NCI-H1417 (cell line): ENCODE data around the gene VASP.
A peak's percentile ranks its signal among the peaks of the same experiment; 100 is the strongest.
"Not testable (repeated sequence)": the region's sequence is repeated elsewhere in the genome, so short reads cannot be mapped to it uniquely, and the experiment has no call there.

Experiments
- DNase-seq, 3 experiments: peaks; one replicate each; lab custom pipeline; 2025; lab: John Stamatoyannopoulos, UW

Gene VASP

DNA sequence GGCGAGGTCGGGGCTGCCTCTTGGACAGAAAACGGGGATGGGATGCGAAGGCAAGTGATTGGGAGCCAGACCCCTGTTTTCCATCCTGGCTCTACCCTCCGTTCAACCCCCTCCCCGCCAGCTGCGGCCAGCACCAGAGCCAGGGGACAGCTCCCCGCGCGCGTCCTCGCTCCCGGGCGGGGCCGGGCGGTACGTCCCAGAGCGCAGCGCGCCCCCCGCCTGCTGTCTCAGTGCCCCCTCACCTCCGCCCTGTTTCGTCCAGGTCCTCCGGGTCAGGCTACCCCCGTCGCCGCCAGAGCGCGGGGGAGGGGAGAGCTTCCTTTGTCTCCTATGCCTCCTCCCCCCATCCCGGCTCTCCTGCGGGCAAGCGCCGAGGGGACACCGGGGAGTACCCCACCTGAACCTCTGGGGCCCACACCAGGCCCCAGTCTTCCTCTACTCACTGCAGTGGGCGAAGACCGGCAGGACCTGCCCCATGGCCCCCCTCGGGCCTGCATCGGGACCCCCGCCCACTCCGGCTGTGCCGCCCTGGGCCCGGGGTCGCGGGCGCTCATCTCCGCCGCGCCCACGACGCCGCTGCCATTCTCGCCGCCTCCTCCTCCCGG, 10.8 kb upstream of the VASP start:
- peak; percentile 43 to 70 (median 68) for DNase-seq

DNA sequence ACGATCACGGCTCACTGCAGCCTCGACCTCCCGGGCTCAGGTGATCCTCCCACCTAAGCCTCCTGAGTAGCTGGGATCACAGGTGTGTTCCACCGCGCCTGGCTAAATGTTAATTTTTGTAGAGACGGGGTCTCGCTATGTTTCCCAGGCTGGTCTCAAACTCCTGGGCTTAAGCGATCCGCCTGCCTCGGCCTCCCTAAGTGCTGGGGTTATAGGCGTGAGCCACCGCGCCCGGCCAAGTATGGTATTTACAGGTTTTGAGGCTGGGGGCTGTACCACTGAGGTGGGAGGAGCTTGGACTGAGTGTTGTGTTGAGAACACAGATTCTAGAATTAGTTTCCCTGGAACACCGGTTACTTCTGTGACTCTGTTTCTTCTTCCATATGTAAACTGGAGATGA, 9.5 kb upstream of the VASP start:
- DNase-seq = no peak

DNA sequence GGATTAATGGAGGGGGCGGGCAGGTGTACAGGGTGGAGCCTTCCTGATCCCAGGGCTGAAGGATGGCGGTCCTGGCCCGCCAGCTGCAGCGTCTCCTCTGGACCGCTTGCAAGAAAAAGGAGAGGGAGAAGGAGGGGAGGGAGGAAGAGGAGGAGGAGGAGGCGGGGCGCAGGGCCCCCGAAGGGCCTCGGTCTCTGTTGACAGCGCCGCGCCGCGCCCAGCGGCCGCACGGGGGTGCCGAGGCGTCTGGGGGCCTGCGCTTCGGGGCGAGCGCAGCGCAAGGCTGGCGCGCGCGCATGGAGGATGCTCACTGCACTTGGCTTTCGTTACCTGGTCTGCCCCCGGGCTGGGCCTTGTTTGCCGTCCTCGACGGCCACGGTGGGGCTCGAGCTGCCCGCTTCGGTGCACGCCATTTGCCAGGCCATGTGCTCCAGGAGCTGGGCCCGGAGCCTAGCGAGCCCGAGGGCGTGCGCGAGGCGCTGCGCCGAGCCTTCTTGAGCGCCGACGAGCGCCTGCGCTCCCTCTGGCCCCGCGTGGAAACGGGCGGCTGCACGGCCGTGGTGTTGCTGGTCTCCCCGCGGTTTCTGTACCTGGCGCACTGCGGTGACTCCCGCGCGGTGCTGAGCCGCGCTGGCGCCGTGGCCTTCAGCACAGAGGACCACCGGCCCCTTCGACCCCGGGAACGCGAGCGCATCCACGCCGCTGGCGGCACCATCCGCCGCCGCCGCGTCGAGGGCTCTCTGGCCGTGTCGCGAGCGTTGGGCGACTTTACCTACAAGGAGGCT, 8.7 kb upstream of the VASP start, which contains the start of gene PPM1N:
Gene PPM1N, plus strand, starts transcription at position 33 of the 785 bp plus-strand sequence. Its CDS starts 30 bp downstream, at position 63.
- peak in 2 of 3 experiments; percentile 64 to 74 for DNase-seq

DNA sequence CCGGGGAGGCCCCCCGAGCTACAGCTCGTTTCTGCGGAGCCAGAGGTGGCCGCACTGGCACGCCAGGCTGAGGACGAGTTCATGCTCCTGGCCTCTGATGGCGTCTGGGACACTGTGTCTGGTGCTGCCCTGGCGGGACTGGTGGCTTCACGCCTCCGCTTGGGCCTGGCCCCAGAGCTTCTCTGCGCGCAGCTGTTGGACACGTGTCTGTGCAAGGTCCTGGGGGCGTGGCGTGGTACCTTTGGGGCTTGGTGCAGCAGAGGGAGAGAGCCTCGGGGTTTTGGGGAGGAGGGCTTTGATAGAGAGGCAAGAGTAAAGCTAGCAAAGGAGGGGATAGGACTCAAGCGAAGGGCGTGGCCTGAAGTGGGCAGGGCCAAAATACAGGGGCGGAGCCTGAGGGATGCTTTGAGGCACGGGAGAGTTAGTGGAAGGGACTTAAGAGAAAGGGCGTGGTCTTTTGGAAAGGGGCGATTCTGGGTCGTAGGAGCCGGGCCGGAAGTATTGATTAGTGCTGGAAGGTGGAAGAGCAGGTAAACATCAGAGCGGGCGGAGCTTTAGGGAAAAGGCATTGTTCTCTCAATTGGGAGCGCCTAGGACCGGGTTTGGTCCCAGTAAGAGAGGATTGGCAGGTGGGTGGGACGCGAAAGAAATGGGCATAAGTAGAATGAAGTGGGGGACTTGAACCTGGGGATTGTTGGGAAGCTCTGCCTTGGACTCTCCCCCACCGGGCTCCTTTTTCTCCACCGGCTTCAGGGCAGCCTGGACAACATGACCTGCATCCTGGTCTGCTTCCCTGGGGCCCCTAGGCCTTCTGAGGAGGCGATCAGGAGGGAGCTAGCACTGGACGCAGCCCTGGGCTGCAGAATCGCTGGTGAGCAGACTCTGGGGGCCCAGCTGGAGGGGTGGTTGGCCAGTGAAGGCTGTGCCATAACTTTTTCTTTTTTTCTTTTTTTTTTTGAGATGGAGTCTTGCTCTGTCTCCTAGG, 7.8 kb upstream of the VASP start:
- peak; percentile 74 to 93 (median 88) for DNase-seq

GRCh38 chr19:45500918-45501729, 6.2 kb upstream of the VASP start:
- no peak for DNase-seq

DNA sequence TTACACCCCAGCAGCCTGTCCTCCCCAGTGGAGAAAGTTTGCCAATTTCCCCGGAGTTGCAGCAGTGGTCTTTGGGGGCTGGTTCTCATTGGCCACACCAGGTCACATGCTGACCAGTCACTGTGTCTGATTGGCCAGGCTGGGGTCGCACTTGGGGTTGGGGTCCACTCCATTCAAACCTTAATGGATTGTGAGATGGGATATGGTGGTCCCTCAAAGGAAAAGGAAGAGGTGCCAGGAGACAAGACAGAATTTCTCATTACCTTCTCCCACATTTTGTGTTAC, 5.6 kb upstream of the VASP start:
- DNase-seq = no peak

DNA sequence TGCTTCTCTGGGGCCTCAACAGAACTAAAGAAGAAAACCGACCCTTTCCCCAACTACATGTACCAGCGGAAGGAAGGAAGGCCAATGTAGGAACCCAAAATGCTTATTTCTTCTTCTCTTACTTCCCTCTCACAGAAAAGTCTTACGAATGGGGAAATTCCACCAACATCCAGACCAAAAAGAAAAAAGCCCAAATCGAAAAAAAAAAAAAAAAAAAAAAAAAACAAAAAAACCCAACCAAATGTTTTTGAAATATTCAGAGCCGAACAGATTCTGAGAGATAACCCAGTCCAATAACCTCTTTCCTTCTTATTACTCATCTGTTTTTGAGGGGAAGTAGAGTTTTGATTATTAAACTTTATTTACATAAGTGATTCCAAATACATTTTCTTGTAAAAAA, 5.2 kb upstream of the VASP start:
- no peak for DNase-seq

- no peak for DNase-seq
These were observed 3.4 kb upstream of the VASP start for GRCh38 chr19:45503909-45504308.

DNA sequence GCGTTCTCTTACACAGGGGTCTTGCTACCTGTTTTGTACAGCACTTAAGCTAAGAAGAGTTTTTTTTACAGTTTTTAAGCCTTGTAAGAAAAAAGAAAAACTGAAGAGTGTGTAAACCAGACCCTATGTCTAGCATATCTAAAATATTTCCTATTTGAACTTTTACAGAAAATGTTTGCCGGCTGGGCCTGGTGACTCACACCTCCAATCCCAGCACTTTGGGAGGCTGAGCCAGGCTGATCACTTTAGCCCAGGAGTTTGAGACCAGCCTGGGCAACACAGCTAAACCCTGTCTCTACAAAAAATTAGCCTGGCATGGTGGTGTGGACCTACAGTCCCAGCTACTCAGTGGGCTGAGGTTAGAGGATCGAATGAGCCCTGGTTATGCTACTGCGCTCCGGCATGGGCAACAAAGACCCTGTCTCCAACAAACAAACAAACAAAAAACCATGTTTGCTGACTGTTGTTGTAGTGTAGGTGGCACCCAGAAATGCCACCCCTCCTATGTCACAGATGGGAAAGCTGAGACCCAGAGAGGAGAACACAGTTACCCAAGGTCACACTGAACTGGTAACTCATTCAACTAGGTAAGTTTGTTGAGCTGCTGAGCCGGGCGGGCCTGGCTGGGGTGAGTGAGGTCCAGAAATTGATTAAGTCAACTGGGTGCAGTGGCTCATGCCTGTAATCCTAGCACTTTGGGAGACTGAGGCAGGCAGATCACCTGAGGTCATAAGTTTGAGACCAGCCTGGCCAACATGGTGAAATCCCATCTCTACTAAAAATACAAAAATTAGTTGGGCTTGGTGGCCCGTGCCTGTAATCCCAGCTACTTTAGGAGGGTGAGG, 1.9 kb upstream of the VASP start:
- DNase-seq = no peak

- no peak for DNase-seq
These were observed 1.4 kb upstream of the VASP start for GRCh38 chr19:45505996-45506245.

- peak; percentile 81 to 91 (median 88) for DNase-seq
These were observed 862 bp upstream of the VASP start for GRCh38 chr19:45506246-45506988.

DNA sequence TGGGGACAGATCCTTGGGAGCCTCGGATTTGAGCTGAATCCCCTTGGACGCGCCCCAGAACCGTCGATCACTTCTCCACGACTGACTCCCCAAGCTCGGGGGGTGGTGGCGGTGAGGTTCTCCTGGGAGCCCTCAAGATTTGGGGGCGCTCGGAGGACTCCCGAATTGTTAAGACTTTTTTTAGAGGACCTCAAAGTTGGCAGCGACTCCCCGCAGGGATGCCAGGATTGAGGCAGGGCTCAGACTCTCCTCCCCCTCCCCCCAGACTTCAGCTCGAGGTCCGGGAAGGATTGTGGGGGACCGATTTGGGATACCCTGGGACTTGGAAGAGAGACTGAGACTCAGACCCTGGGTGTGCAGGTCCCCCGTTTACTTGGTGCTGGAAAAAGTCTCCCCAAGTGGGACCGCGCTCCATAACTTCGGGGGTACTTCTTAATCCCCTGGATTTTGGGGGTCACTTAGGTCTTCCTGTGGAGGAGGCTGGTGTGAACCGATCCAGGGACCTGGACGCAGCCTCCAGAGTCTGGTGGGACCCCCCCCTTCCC, 665 bp downstream of the VASP start:
- DNase-seq = peak in 1 of 3 experiments; percentile 38

- peak in 2 of 3 experiments; percentile 73 to 78 for DNase-seq
These were observed 1.2 kb downstream of the VASP start for GRCh38 chr19:45508417-45508860.

DNA sequence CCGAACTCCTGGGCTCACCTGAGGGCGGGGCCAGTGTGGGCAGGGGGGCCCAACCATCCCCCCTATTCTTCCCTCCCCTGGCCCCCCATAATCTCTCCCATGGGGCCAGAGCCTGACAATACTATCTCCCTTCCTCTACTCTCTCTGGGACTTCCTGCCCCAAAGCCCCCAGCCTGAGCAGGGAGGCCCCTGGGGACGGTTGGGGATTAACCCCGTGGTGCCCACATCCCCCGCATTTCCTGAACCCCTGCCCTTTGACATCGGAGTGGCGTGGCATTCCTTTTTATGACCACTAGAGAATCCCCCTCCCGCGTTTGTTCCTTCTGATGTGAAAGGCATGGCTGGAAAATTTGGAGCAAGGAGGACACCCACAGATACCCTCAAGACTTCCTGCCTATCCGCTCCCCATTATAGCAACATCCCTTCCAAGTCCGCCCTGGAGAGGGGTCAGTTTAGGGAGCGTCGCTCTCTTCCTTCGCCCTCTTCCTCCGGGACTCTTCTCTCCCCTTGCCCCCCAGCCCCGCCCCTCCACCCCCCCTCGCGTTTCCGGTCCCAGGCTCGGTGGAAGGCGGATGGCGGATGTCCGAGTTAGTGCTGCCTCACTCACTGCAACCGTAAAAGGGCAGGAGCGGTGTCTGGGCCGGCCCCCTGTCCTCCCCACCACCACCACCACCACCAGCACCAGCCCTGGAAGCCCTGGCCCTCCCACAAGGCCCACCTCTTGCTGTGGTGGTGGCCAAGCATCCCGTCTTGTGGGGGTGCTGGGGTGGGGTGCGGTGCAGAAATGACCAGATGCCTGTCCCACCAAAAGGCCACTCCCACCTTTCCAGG, 1.8 kb downstream of the VASP start:
- DNase-seq = peak in 1 of 3 experiments; percentile 34

DNA sequence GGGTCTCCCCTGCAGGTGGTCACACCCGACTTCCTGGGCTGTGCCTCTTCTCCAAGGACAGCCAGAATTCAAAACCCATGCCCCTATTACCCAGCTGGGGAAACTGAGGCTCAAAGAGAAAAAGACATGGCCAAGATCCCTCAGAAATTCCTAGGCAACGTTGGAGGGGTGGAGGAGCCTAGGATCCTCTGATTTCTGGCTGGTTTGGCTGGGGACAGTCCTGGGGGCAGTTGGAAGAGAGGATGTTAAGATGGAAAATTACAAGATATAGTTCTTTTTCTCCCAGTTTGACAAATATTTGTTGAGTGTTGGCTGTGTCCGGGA, 2.4 kb downstream of the VASP start:
- no peak for DNase-seq

DNA sequence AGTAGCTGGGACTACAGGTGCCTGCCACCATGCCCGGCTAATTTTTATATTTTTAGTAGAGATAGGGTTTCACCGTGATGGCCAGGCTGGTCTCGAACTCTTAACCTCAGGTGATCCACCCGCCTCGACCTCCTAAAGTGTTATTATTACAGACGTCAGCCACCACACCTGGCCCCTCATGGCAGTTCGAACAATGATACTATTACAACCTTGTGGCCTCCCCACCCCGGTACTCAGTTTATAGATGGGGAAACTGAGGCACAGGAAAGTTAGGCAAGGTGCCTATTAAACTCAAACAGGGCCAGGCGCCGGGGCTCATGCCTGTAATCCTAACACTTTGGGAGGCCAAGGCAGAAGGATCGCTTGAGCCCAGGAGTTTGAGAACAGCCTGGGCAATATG, 3.1 kb downstream of the VASP start:
- not testable (repeated sequence) for DNase-seq

GRCh38 chr19:45511074-45511473, 3.8 kb downstream of the VASP start:
- DNase-seq = no peak

DNA sequence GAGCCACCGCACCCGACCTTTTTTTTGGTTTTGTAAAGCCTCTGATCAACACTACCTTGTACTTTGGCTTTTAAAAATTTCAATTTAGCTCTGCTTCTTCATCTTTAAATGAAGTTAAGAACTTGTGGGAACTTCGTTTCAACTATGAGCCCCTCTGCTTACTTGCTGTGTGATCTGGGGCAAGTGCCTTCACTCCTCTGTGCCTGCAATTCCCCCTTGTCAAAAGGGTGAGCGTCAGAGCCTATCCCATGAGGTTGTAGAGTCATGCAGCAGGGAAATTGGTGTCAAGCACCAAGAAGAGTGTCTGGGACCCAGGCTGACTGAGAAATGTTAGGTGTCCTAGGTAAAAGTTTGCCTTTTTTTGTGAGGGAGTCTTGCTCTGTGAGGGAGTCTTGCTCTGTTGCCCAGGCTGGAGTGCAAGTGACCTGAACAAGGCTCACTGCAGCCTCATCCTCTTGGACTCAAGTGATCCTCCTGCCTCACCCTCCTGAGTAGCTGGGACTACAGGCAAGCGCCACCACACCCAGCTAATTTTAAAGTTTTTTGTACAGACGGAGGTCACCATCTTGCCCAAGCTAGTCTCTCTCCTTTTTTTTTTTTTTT, 5.7 kb downstream of the VASP start:
- no peak for DNase-seq
